NCI-H1436 (cell line): ENCODE results near the gene ANGPTL1.
A peak's percentile ranks its signal among the peaks of the same experiment; 100 is the strongest.
"Not testable (repeated sequence)": the region's sequence is repeated elsewhere in the genome, so short reads cannot be mapped to it uniquely, and the experiment has no call there.

Experiments used
- DNase-seq: peaks from one replicate; lab custom pipeline; 2025; lab: John Stamatoyannopoulos, UW

Gene ANGPTL1

DNA sequence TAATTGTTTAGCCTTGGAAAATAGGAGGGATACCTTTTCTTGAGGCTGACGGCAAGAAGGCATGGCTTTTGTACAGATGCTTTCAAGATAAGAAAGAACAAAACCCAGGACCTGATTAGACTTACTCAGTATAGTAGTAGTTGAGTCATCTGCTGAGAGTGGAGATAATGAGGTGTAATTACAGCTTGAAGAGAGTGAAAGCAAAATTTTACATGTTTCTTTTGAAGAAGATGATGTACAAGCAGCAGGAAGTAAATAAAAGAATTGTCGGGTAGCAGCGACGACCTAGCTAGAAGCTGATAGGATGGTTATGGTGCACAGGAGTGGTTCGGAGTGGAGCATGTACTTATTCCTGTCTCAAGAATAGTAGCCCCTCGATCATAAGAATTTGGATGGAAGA is 6.6 kb downstream of the ANGPTL1 start:
- peak; percentile 27 for DNase-seq

DNA sequence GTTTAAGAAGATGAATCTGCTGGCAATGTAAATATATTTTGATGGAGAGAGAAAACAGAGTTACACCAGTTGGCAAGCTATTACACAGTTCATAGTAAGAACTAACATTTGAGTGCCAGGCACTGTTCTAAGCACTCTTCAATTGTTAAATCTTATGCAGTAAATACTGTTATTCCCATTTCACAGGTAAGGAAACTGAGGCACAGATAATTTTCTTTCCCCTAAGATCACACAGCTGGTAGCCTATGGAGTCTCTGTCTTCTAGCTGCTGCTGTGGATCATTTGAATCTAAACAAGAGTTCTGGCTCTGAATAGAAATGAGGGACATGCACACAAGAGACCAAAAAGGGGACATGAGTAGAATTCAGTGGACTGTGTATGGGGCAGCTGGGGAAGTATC is 8.0 kb downstream of the ANGPTL1 start:
- no peak for DNase-seq

DNA sequence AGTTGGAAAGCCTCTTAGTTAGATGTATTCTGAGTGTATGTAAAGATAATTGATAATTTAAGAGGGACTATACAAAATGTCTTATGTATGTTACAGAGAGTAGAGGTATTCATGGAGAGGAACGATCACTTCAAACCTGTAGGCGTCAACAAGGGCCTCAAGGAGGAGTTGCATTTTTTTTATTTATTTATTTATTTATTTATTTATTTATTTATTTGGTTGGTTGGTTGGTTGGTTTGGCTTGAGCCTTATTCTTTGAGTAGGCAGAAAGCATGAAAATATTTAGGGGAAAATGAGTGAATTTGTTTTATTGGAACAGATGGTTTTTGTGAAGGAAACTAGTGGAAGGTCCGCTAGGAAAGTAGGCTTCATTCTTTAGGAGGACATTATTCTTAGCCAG is 8.5 kb downstream of the ANGPTL1 start:
- DNase-seq = no peak

DNA sequence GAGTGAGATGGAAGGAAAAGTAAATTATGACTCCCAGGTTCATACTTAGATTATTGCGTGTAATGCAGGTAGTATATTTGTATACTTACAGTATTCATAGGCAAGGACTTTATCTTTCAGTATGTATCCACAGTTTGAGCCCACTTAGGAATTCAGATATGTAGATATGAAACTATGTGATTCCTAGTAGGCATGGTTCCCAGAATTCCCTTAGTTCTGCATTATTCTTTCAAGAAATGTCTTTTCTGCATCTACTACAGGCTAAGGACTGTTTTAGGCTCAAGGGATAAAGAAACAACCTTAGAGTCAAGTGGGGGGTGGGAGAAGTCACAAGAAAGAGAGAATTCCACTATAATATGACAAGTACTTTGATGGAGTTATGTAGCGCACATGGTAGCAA is 13.8 kb downstream of the ANGPTL1 start:
- no peak for DNase-seq

DNA sequence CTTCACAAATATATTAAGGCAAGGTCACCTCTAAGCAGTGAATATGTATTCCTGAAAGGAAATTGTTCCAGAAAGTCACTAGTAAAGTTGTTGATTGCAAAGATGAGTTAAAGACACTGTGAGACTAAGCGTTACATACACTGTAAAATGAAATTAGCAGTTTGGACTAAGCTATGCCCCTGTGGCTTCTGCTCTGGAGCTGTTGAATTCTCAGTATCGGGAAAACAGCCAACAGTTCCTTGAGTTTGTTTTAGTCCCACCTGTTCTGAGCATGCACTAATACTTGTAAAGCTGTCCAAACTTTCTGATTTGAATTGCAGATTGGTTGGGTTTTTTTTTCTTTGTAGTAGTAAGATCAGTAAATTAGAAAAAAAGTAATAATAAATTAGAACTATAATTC is 21.0 kb downstream of the ANGPTL1 start:
- DNase-seq = no peak

DNA sequence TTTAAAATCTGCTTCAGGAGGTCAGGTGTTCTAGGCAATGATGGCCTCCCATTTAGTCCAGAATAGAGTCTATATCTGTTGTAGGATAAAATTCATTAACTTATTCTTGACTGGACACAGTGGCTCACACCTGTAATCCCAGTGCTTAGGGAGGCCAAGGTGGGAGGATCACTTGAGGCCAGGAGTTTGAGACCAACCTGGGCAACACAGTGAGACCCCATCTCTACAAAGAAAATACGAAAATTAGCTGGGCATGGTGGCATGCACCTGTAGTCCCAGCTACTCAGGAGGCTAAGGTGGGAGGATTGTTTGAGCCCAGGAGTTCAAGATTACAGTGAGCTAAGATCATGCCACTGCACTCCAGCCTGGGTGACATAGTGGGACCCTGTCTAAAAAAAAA is 23.0 kb downstream of the ANGPTL1 start:
- not testable (repeated sequence) for DNase-seq

DNA sequence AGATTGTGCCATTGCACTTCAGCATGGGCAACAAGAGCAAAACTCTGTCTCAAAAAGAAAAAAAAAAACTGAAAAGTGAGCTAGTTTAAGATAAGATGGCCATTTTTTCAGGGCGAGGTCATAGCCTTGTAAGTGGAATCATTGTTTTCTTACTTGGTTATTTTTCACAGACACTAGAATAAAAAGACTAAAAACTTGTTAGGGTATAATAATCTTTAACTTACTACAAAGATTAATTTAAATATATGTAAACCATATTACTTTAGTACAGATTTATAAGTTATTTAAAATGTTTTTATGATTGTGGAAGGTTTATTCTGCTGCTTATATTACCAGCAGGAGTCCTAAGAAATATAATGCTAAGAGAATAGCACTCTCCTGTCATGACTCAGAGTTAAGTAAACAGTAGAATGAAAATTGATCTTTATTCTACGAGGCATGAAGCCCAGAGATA is 23.5 kb downstream of the ANGPTL1 start:
- no peak for DNase-seq

DNA sequence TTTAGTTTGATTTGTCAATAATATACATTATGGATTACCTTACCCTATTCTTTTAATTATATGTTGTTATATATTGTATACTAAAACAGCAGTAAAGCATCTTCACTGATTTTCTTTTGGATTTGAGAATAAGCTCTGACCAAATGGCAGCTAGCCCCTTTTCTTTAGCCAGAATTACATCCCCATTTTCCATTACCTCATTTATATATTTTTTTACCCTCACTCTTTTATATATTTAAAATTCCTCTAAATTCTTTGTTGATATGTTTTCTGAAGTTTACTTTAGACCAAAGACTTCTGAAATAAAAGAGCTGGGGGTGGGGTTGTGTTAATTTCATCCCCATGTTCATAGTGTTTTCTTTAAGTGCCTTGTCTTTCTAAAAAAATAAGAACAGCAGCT is 24.6 kb downstream of the ANGPTL1 start:
- DNase-seq = no peak

DNA sequence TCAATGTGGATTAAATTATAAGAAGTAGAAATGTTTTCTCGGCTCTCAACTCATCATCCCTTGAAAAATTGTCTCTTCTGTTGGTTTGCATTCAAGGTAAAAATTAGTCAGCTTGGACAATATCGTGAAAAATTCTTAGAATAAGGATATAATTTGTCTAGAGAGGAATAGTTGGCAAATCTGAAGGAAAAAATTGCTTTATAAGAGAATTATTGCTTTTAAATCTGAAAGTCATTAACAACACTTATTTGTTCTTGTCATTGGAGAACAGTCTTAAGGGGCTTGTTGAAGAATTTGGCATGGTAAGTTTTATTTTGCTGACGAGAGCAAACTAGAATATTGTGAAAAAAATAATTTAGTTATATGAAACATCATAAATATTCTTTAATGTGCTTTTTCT is 26.4 kb downstream of the ANGPTL1 start:
- DNase-seq = no peak

DNA sequence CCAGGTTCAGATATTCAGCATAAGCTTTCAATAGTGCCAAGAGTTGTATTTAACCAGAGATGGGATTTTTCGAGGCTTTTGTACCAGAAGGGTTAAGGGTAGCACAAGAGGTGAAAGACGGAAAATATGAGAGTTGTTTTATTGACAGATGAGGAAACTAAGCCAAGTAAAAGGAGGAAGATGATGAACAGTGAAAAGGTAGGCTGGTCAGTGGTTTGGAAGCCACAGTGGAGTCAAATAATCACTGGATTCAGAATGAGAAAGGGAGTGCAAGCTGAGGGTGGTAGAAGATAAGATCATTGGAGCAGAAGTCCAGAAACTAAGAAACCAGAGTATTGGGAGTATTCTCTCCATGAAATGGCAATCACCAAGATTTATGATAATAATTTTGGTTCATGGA is 45.7 kb downstream of the ANGPTL1 start:
- no peak for DNase-seq

DNA sequence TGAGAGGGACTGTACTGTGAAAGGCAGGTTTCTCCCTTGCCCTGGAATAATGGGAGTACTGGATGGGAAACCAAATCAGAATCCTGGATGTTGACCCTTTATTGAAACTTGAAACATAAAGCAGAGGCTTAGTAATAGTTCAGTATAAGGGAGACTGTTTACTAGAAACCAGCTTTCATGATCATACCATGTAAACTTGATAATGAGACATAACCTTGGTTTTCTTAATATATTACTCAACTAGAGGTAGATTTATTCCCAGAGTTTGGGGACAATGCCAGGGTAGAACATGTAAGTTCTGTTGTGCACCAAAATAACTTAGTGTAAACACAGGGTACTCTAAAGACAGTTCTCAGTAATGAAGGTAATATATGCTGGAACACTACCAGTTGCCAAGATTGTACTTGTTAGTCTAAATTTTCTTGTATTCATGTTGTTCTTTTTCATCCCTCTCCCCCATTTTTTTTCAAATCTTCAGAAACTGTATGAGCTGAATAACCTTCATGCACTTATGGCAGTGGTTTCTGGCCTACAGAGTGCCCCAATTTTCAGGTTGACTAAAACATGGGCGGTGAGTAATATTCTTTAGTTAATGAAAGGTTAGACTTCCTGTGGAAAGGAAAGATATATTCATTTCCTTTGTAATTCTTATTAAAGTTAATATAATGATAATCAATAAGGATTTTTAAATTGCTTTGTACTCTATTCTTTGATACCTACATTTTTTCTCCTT is 49.6 kb downstream of the ANGPTL1 start:
- no peak for DNase-seq

DNA sequence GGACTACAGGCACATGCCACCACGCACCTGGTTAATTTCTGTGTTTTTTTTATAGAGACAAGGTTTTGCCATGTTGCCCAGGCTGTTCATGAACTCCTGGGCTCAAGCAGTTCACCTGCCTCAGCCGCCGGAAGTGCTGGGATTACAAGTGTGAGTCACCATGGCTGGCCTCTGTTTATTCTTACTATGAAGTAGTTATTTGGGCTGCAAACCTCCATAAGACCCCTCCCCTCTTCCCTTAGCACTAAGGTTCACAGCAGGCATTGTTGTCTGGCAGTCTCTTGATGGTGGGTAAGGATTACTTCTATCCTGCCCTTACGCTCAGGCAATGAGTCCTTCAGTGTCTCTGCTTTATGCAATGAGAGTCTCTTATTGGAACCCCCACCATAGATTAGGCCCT is 51.8 kb downstream of the ANGPTL1 start:
- DNase-seq = no peak

DNA sequence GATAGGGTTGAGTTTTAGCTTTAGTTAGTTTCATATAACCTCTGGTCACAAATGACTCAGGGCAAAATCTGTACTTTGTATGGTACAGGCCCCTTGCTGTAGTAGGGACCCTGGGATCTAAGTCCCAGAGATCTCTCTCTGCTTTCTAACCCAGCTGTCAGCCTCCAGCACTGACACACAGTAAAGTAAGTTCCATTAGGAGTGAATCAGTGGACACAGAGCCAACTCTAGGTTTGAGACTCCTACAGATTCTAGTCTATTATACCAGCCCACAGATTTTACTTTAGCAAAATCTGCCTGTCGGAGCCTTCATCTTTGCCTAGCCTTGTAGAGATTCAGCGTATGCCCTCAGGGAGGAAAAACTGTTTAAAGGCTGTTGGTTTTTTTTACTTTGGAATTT is 52.5 kb downstream of the ANGPTL1 start:
- DNase-seq = no peak

DNA sequence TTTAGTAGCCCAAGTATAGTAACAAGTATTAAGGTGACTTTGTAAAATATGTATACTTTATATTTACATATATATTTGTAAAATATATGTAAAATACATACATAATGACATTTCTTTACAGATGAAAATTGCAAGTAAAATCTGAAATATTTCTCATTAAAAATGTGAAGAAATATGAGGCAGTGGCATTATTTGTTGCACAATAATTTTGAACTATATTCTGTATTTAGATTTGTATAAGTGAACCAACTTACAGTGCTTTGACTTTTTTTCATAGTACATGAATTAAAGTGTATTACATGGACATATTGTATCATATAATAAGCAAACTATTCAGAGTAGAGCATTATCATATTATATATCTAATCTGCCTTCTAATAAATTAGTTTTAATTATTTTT is 60.3 kb downstream of the ANGPTL1 start:
- DNase-seq = no peak

DNA sequence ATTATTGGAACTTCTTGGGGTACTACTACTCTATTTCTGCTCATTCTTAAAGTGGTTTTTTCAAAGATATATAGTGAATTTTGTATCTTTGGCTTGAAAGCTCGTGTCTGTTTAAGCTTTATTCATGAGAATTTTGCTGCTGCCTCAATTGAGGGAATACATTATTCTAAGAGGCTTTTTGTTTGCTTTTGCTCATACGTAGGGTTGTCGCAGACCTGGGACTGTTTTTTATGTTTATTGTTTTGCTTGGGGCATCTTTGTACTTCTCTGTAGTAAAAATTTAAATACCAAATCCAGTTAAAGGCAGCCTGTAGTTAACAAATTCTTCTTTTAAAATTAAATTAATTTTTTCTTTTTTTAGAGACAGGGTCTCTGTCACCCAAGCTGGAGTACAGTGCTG is 62.3 kb downstream of the ANGPTL1 start:
- no peak for DNase-seq

DNA sequence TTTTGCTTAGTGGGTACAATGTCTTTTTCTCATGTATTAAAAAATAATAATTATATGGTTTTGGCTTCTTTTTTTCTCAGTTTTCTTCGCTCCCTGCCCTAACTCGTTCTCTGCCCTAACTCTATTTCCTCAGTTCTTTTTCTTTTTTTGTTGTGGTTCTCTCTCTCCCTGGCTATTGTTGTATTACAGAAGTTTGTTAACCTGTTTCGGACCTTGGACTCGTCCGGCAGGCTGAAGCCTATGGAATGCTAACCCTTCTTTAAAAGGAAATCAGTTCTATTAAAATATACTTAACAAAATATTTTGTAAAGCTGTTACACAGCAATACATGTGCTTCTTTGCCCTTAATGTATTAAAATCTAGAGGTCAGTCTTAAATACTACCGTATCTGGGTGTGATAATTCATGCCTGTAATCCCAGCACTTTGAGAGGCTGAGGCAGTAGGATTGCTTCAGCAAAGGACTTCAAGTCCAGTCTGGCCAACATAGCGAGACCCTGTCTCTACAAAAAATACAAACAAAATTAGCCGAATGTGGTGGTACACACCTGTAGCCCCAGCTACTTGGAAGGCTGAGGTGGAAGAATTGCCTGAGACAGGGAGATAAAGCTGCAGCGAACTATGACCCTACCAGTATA is 64.1 kb downstream of the ANGPTL1 start:
- DNase-seq = no peak

DNA sequence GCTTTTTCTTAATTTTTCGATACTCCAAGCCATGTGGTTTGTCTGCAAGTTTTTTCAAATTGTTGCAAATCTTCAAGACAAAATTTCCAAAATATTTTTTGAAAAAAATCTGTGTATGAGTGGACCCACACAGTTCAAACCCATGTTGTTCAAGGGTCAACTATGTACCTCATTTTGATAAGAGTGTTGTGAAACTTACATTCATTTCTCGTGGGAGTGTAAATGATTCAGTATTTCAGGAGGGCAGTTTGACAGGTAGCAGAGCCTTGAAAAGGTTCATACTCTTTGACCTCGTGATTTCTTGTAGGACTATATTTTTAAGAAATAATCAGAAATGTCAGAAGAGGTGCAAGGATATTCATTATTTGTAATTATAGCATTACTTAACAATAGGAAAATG is 68.0 kb downstream of the ANGPTL1 start:
- DNase-seq = no peak
